DMS114 treated with DMSO at 0.1 percent for 48 hours (cell line): ENCODE measurements around the gene TM7SF3.
"Not testable (repeated sequence)": the region's sequence is repeated elsewhere in the genome, so short reads cannot be mapped to it uniquely, and the experiment has no call there.

Source experiments
- DNase-seq: peaks from one replicate; lab custom pipeline; 2025; ENCODE audit not compliant: unreplicated experiment; lab: John Stamatoyannopoulos, UW

Gene TM7SF3, protein sequence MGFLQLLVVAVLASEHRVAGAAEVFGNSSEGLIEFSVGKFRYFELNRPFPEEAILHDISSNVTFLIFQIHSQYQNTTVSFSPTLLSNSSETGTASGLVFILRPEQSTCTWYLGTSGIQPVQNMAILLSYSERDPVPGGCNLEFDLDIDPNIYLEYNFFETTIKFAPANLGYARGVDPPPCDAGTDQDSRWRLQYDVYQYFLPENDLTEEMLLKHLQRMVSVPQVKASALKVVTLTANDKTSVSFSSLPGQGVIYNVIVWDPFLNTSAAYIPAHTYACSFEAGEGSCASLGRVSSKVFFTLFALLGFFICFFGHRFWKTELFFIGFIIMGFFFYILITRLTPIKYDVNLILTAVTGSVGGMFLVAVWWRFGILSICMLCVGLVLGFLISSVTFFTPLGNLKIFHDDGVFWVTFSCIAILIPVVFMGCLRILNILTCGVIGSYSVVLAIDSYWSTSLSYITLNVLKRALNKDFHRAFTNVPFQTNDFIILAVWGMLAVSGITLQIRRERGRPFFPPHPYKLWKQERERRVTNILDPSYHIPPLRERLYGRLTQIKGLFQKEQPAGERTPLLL

DNA sequence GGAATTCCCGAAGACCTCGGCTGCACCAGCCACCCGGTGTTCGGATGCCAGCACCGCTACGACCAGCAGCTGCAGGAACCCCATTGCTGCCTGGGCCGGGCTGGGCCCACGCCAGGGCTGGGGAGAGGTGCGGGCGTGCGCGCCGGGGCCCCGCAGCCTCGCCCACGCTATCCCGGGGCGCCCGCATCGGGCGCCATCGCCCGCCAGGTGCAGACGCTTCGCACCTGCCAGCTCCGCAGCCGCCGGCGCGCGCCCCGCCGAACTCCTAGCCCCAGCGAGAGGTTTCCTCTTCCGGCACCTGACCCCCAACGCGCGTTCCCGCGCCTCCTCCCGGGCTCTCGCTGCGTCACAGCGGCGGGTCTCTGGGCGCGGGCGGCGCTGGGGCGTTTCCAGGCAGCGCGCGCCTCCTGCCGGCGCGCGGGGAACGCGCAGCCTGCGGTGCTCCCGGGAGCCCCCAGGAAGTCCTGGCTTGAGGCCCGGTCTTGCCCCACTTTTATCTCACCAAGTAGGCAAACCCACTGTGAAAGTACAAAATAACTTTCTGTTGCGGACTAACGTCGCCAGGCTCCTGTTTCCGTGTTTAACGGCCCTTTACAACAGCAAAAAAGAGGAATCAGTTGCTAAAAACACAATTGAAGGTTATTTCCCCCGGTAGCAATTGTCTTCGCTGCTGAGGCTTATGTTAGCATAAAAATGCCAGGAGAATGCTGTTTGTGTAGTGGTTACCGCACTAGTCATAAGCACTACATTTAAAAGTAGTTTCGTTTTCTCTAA, at the start of gene TM7SF3:
Gene TM7SF3, minus strand, starts transcription at position 300 of the 774 bp plus-strand sequence. Its CDS starts 216 bp downstream, at position 84.
- peak; percentile 81 for DNase-seq

DNA sequence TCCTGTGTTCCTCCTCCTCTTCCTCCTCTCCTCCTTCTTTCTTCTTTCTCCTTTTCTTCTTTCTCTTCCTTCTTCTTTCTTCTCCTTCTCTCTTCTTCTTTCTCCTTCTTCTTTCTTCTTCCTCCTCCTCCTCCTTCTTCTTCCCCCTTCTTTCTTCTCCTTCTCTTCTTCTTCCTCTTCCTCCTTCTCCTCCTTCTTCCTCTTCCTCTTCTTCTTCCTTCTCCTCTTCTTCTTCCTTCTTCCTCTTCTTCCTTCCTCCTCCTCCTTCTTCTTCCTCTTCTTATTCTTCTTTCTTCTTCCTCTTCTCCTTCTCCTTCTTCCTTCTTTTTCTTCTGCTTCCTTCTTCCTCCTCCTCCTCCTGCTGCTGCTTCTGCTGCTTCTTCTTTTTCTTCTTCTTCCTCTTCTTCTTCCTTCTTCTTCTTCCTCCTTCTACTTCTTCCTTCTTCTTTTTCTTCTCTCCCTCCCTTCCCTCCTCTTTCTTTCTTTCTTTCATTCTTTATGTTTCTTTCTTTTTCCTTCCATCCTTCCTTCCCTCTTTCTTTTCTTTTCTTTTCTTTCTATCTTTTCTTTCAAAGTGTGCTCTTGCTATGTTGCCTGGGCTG, 49.2 kb upstream of the TM7SF3 start:
- no peak for DNase-seq

DNA sequence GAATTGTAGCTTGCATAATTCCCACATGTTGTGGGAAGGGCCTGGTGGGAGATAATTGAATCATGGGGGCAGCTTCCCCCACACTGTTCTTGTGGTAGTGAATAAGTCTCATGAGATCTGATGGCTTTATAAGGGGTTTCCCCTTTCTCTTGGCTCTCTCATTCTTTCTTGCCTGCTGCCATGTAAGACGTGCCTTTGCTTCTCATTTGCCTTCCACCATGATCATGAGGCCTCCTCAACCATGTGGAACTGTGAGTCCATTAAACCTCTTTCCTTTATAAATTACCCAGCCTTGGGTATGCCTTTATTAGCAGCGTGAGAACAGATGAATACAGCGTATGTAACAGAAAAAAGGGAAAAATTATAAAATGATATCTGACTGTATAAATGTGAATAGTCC, 47.1 kb upstream of the TM7SF3 start:
- no peak for DNase-seq

DNA sequence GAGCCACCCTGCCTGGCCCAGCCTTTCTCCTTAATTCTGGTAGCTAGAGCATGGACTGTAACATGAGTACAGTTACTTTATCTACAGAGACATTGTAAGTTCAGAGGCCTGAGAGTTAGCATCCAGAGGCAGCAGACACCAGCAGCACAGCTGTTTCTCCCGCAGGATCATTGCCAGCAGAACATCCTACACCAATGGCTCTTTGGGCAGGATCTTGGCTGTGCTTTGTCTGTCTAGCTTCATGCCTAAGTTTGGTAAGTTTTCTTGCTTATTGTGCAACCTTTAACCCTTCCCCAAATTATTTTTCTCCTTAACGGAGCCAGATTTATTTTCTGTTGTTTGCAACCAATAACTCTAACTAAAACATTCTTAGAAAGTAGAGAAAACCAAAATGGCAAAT, 46.6 kb upstream of the TM7SF3 start:
- no peak for DNase-seq

DNA sequence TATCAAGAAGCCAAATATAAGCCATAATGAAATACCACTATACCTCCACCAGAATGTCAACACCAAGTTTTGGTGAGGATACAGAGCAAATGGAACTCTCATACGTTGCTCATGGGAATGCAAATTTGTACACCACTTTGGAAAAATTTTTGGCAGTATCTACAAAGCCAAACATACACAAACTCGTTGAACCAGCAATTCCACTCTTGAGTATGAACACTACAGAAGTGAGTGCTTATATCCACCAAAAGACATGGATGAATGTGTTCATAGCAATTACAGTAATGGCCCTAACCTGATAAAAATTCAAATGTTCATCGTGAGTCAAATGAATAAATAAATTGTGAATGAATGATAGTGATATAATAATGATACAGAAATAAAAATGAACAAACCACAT, 43.4 kb upstream of the TM7SF3 start:
- DNase-seq, result no peak

DNA sequence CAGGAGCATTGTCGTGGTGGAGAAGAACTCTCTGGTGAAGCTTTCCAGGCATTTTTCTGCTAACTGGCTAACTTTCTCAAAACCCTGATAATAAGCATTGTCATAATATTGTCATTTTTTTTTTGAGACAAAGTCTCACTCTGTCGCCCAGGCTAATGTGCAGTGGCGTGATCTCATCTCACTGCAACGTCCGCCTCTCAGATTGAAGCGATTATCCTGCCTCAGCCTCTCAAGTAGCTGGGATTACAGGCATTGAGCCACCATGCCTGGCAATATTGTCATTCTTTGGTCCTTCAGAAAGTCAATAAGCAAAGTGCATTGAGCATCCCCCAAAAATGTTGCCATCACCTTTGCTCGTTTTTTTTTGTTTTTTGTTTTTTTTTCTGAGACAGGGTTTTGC, 41.8 kb upstream of the TM7SF3 start:
- DNase-seq, result no peak

DNA sequence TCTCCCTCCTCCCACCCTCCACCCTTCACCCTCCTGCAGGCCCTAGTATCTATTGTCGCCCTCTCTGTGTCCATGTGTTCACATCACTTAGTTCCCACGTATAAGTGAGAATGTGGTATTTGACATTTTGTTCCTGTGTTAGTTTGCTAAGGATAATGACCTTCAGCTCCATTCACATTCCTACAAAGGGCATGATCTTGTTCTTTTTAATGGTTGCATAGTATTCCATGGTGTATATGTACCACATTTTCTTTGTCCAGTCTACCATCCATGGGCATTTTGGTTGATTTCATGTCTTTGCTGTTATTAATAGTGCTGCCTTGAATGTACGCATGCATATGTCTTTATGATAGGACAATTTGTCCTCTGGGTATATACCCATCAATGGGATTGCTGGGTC, 38.6 kb upstream of the TM7SF3 start:
- DNase-seq, result no peak

DNA sequence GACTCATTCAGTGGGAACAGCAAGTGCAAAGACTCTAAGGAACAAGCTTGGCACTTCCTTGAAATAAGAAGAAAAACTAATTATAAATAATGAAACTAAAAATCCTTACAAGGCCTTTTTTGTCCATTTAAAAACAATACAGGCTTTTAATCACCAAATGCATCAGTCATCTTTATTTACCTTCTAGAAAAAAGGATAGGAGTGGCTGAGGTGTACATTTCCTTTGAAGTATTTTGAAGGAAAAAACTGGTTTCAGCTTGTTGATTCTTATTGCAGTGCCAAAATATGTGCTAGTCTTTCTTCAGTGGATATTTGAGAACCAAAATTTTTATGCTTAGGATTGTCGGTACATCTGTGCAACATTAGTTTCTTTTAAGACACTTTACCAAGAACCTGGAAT, 38.0 kb upstream of the TM7SF3 start:
- DNase-seq, result no peak

DNA sequence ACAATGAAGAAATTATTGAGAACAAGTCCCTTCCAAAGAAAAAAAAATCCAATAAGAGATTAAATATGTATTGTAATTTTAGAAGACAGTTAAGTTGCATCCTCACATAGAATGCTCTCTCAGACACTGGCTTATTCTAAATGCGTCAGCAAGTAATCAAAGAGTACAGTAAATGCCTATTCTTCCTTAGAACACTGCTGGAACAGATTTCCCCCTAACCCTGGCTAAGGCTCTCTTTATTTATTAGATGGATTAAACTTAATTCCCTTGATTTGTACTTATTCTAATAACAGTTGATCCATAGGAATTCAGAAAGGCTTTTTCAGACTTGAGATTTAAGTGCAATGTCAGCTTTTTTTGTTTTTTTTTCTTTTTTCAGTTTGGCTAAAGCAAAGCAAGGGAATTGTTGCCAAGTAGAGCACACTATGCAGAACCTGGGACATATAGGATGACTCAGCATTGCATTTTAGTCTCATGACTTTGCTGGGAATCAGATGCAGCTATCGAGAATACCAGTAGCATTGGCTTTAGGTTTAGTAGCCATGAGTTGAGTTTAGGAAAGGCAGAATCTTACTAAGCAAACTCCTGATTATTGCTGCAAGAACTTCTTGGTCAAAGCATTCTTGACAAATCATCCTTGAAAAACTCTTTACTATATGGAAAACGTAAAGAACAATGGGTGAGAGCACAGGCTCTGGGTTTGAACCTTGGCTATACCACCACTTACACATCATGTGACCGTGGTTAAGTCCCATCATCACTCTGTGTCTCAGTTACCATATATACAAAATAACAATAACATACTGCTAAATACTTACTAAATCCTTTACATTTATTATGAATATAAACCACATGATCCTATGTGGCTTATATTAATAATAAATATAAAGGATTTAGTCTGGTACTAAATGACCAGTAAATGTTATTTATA, 34.9 kb upstream of the TM7SF3 start:
- no peak for DNase-seq

DNA sequence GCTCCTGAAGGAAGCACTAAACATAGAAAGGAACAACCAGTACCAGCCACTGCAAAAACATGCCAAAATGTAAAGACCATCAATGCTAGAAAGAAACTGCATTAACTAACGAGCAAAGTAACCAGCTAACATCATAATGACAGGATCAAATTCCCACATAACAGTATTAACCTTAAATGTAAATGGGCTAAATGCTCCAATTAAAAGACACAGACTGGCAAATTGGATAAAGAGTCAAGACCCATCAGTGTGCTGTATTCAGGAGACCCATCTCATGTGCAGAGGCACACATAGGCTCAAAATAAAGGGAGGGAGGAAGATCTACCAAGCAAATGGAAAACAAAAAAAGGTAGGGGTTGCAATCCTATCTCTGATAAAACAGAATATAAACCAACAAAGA, 27.8 kb upstream of the TM7SF3 start:
- not testable (repeated sequence) for DNase-seq

DNA sequence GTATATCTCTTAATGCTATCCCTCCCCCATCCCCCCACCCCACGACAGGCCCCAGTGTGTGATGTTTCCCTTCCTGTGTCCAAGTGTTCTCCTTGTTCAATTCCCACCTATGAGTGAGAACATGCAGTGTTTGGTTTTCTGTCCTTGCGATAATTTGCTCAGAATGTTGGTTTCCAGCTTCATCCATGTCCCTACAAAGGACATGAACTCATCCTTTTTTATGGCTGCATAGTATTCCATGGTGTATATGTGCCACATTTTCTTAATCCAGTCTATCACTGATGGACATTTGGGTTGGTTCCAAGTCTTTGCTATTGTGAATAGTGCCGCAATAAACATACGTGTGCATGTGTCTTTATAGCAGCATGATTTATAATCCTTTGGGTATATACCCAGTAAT, 26.5 kb upstream of the TM7SF3 start:
- DNase-seq, result not testable (repeated sequence)

DNA sequence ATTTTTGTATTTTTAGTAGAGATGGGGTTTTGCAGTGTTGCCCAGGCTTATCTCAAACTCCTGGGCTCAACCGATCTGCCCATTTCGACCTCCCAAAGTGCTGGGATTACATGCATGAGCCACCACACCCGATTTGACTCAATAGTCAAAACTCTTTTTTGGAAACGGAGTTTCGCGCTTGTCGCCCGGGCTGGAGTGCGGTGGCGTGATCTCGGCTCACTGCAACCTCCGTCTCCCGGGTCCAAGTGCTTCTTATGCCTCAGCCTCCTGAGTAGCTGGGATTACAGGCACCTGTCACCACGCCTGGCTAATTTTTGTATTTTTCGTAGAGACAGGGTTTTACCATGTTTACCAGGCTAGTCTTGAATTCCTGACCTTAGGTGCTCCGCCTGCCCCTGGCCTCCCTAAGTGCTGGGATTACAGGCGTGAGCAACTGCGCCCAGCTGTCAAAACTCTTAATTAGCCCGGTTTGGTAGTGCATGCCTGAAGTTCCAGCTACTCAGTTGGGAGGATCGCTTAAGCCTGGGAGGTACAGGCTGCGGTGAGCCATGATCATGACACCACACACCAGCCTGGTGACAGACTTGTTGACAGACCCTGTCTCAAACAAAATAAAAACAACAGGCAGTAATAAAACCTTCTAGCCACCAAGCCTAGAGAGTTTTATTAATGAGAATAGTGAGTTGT, 20.6 kb upstream of the TM7SF3 start:
- DNase-seq, result no peak

DNA sequence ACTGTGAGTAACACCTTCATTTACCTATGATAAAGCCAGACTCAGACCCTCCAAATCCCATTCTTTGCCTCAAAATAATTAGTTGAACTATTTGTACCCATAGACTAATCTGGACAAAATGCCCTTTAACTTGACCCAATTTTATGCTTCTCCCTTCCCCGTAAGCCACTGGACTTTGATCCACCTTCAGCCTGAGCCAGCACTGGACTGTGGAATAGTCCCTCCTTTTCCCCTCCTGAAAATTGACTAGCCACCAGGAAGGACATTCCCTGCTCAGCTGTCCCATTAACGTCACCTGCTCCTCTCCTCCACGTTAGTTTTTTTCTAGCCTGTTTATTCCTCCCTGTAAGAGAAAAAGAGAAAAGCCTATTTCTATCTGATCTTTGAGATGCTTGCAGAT, 18.5 kb upstream of the TM7SF3 start:
- DNase-seq, result no peak

DNA sequence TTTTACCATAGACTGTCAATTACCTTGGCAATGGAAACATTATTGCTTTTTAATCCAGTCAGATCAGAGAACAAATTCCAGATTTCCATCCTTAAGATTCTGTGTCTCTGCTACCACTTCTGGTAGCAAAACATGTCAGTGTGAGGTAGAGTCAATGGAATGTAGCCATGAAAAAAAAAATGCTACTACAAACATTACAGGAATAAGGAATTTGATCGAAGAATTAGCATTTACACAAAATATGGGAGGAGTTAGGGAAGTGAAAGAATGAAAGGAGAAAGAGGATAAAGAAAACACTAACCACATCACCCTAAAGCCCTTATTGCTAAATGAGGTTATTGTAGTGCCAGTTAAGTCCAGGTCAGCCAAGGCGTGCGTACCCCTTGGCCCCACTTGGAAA, 17.3 kb upstream of the TM7SF3 start:
- DNase-seq, result no peak

DNA sequence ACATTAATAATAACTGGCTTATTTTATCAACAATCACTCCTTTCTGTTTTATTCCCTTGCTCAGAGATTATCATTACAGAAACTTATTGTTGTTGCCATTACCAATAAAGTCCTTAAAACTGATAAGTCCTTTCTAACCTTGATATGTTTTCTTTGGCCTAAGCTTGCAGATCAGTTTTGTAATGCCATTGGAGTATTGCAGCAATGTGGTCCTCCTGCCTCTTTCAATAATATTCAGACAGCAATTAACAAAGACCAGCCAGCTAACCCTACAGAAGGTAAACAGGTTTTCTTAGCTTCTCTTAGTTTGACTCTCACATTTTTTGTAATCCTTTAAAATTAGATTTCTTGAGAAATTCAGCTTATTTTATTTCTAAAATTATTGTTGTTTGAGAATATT, 12.1 kb upstream of the TM7SF3 start:
- no peak for DNase-seq

DNA sequence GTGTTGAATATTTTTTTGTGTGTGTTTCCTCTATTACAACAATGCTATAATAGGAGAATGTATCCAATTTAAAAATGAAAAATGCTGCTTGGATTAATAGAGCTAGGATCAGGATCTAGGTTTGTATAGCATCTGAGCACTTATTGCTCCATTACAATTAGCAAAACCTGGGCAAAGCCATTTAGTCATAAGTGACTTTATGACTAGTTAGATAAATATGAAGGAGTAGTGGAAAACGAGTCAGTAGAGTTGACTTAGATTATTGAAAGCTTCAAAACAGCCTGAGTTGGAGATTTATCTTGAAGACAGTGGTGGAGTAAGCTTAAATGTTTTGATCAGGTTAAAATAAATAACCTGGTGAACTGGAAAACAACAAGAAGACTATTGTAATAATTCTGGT, 10.9 kb upstream of the TM7SF3 start:
- DNase-seq, result no peak

DNA sequence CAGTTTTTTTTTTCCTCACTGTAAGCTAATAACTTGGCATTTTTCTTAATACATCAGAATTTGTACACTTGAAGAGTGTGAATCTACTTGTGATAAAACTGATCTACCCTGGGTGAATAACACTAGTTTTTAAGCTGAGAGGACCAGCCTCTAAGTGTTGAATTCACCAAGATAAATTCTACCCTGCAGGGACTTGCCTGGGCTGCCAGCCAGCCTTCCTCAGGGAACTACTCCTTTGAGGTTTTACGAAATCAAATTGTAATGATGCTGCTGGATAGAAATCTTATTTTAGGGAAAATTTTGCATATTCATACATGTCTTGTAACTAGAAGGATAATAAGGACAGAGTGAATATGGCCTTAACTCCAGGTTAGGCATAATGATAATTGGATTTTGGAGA, 10.1 kb upstream of the TM7SF3 start:
- no peak for DNase-seq

DNA sequence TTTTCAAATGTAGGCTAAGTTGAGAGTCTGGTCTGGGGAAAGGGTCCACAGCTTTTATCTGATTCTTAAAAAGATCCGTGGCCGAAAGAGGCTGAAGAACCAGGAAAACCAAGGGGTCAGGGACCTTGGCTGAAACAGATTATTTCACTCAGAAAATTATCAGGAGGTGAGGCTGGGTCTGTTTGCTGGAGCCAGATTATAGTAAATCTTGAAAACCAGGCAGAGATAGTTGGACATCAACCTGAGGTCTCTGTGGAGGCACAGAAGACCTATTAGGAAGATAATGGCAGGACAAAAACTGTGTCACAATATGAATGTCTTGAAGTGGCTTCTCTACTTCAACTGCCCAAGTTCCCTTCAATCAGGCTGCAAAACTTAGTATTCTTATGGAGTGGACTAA, 6.6 kb upstream of the TM7SF3 start:
- no peak for DNase-seq

DNA sequence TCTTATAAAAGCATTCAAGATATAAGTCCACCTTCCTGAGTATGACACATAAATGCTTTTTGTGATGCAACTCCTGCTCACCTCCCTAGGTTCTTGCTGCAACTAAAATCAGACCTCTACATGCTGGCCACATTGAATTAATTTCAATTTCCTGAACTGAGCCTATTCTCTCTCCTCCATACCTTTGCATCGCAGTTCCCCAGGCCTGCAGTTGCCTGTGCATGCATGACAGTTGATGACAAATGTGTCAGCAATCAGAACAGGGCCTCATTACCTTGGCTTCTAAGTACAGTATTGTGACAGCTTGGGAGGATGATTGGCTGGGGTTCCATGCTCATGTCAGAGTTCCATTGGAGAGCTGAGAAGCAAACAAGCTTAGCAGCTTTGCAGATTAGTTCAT, 3.9 kb upstream of the TM7SF3 start:
- no peak for DNase-seq
